ENCODE data around the gene DCAF11. TPM values are rescaled to one million over a fixed set of nuclear protein-coding genes. Genes with fewer than 3 reads are reported as not detected.

The DCAF11 gene
- total and polyA plus RNA-seq, 2 donors (not counting 1 experiment from before 2014, with no cell fraction given) = 64.5 to 96.3 TPM

- Histone ChIP-seq H3K4me1 (ENCODE audit: control insufficient read depth in 2 of 2, insufficient read depth in 2 of 2, low read length in 2 of 2) (peaks cover 0 to 17% of the 10 kb centered on the region in 2 donors), H3K4me2 (replicated peaks; ENCODE audit: low read depth, low read length, poor library complexity, severe bottlenecking) (no peak overlapping the region), H3K36me3 (replicated peaks in 1 of 2; ENCODE audit: control extremely low read depth in 1 of 2, control insufficient read depth in 1 of 2, extremely low read depth in 1 of 2, insufficient read depth in 2 of 2, low read length in 1 of 2) (no peaks in the 10 kb centered on the region), H3K9ac (ENCODE audit: low read length) (no peak overlapping the region), H3K27ac (ENCODE audit: low read length in 2 of 2) (no peak overlapping the region), H3K9me3 (ENCODE audit: control extremely low read depth in 1 of 3, control insufficient read depth in 2 of 3, insufficient read depth in 1 of 3, low read length in 2 of 3) (no peaks in the 10 kb centered on the region), H4K20me1 (ENCODE audit: control insufficient read depth, insufficient read depth, low read length, poor library complexity, severe bottlenecking) (no peaks in the 10 kb centered on the region), H3K27me3 (replicated peaks in 1 of 4; ENCODE audit: control extremely low read depth in 1 of 4, control insufficient read depth in 3 of 4, insufficient read depth in 4 of 4, low read length in 3 of 4) (no peaks in the 10 kb centered on the region), H2AFZ (ENCODE audit: insufficient read depth, low read depth, low read length, poor library complexity, severe bottlenecking) (no peak overlapping the region), H3K79me2 (ENCODE audit: control insufficient read depth, insufficient read depth, low read length) (peaks cover 9% of the 10 kb centered on the region), H3K4me3 (ENCODE audit: control extremely low read depth in 1 of 5, extremely low read depth in 1 of 5, insufficient read depth in 1 of 5, low read depth in 2 of 5, low read length in 4 of 5) (no peak overlapping the region)
- DNase-seq = no peak
- Mint-ChIP-seq H3K27me3 (no peaks in the 10 kb centered on the region), H3K9me3 (ENCODE audit: insufficient read depth) (no peaks in the 10 kb centered on the region), H3K4me3 (no peak overlapping the region), H3K4me1 (peaks cover 22% of the 10 kb centered on the region), H3K27ac (no peak overlapping the region)
- CTCF ChIA-PET = interaction anchor here (1.0 to 12.1 kb wide), 27 partner anchors 9 to 458 kb away, joined by 3 to 292 read pairs (median 5); partner anchors contain the start of genes CARMIL3, CIDEB, DCAF11 and DHRS4
- TF ChIP-seq EZH2 (IDR thresholded peaks at IDR 0.05; ENCODE audit: borderline replicate concordance, insufficient read depth, low read depth, low read length, poor library complexity, severe bottlenecking) = no peak
- TF ChIP-seq, protein P1, sequence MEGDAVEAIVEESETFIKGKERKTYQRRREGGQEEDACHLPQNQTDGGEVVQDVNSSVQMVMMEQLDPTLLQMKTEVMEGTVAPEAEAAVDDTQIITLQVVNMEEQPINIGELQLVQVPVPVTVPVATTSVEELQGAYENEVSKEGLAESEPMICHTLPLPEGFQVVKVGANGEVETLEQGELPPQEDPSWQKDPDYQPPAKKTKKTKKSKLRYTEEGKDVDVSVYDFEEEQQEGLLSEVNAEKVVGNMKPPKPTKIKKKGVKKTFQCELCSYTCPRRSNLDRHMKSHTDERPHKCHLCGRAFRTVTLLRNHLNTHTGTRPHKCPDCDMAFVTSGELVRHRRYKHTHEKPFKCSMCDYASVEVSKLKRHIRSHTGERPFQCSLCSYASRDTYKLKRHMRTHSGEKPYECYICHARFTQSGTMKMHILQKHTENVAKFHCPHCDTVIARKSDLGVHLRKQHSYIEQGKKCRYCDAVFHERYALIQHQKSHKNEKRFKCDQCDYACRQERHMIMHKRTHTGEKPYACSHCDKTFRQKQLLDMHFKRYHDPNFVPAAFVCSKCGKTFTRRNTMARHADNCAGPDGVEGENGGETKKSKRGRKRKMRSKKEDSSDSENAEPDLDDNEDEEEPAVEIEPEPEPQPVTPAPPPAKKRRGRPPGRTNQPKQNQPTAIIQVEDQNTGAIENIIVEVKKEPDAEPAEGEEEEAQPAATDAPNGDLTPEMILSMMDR (IDR thresholded peaks at IDR 0.05) = no peak
- WGBS (ENCODE audit: insufficient coverage) = 90% methylated on average over 2 of the region's 6 CpGs
- intact Hi-C loops (cut with micrococcal nuclease) = loop anchor here (1.0 to 5.0 kb wide), 4 partner anchors 32 to 523 kb away; partner anchors contain the start of genes AP1G2 and IRF9
- ATAC-seq (ENCODE audit: low read depth) = no peak
- POLR2A ChIA-PET = interaction anchor here (1.1 to 2.8 kb wide), 2 partner anchors 9 to 15 kb away, joined by 3 to 9 read pairs; no protein-coding TSS in a partner anchor
Measured at GRCh38 chr14:24089890-24090289, 24.7 kb upstream of the DCAF11 start.

DNA sequence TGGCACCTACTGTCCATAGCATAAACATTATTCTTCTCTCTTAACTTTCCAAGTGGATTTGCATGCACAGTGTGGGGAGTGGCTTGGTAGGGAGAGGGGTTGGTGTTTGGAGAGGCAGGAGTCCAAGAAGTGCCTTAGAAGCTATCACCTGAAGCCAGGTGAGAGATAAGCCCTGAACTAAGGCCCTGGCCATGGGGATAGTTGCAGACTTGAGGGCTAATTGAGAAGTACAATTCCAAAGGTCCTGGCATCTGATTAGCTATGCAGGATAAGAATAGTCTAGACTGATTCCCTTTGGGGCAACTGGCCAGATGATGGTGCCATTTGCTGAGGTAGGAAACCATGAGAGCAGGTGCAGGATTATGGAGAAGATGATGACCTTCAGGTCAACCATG lies 22.5 kb upstream of the DCAF11 start:
- intact Hi-C loops (cut with micrococcal nuclease) = loop anchor here (5.0 kb wide), 1 partner anchor 525 kb away; the partner anchor contains the start of gene AP1G2
- CTCF ChIA-PET = interaction anchor here (0.7 to 12.1 kb wide), 19 partner anchors 11 to 460 kb away, joined by 3 to 292 read pairs (median 4); partner anchors contain the start of genes CARMIL3, DCAF11, EMC9 and IRF9
- no peak overlapping the region for H2AFZ ChIP-seq (ENCODE audit: insufficient read depth, low read depth, low read length, poor library complexity, severe bottlenecking)

More for the DNA sequence above, 22.5 kb upstream of the DCAF11 start:
- Histone ChIP-seq H3K36me3 (replicated peaks in 1 of 2; ENCODE audit: control extremely low read depth in 1 of 2, control insufficient read depth in 1 of 2, extremely low read depth in 1 of 2, insufficient read depth in 2 of 2, low read length in 1 of 2) (peaks cover 0 to 5% of the 10 kb centered on the region in 2 experiments), H3K4me3 (ENCODE audit: control extremely low read depth in 1 of 5, extremely low read depth in 1 of 5, insufficient read depth in 1 of 5, low read depth in 2 of 5, low read length in 4 of 5) (no peak overlapping the region), H4K20me1 (ENCODE audit: control insufficient read depth, insufficient read depth, low read length, poor library complexity, severe bottlenecking) (no peaks in the 10 kb centered on the region), H3K27me3 (replicated peaks in 1 of 4; ENCODE audit: control extremely low read depth in 1 of 4, control insufficient read depth in 3 of 4, insufficient read depth in 4 of 4, low read length in 3 of 4) (no peaks in the 10 kb centered on the region), H3K27ac (ENCODE audit: low read length in 2 of 2) (peak overlapping the region in 1 of 2 donors; percentile 95), H3K9ac (ENCODE audit: low read length) (no peak overlapping the region), H3K9me3 (ENCODE audit: control extremely low read depth in 1 of 3, control insufficient read depth in 2 of 3, insufficient read depth in 1 of 3, low read length in 2 of 3) (no peaks in the 10 kb centered on the region), H3K4me1 (ENCODE audit: control insufficient read depth in 2 of 2, insufficient read depth in 2 of 2, low read length in 2 of 2) (peaks cover 5 to 35% of the 10 kb centered on the region in 2 donors), H3K79me2 (ENCODE audit: control insufficient read depth, insufficient read depth, low read length) (peaks cover 30% of the 10 kb centered on the region), H3K4me2 (replicated peaks; ENCODE audit: low read depth, low read length, poor library complexity, severe bottlenecking) (no peak overlapping the region)
- Mint-ChIP-seq H3K27me3 (no peaks in the 10 kb centered on the region), H3K27ac (peak overlapping the region; percentile 92), H3K9me3 (ENCODE audit: insufficient read depth) (no peaks in the 10 kb centered on the region), H3K4me1 (peaks cover 38% of the 10 kb centered on the region), H3K4me3 (peak overlapping the region; percentile 95)
- ATAC-seq (ENCODE audit: low read depth) (no peak), DNase-seq (no peak)
- no peak for TF ChIP-seq EZH2 (IDR thresholded peaks at IDR 0.05; ENCODE audit: borderline replicate concordance, insufficient read depth, low read depth, low read length, poor library complexity, severe bottlenecking)
- TF ChIP-seq, protein P1 (IDR thresholded peaks at IDR 0.05) = no peak
- POLR2A ChIA-PET = interaction anchor here (0.6 to 2.8 kb wide), 2 partner anchors 11 to 18 kb away, joined by 3 to 9 read pairs; no protein-coding TSS in a partner anchor
